ENCODE results near the gene USP34.

GRCh38 chr2:61144697-61145268 lies 326.1 kb downstream of the USP34 start:
- no peak for TF ChIP-seq ZFP30 (CRISPR knock-in tag; IDR thresholded peaks at IDR 0.05)
- no peak for TF ChIP-seq ZFP3 (CRISPR knock-in tag; IDR thresholded peaks at IDR 0.05)
- TF ChIP-seq BACH2 (CRISPR knock-in tag; IDR thresholded peaks at IDR 0.05; ENCODE audit: borderline replicate concordance) = no peak
- no peak for TF ChIP-seq PPARA (CRISPR knock-in tag; IDR thresholded peaks at IDR 0.05; ENCODE audit: borderline replicate concordance)
- no peak for TF ChIP-seq PATZ1 (CRISPR knock-in tag; IDR thresholded peaks at IDR 0.05; ENCODE audit: borderline replicate concordance)
- TF ChIP-seq TOX (CRISPR knock-in tag; IDR thresholded peaks at IDR 0.05; ENCODE audit: borderline replicate concordance) = no peak
- TF ChIP-seq RARB (CRISPR knock-in tag; IDR thresholded peaks at IDR 0.05) = no peak
- TF ChIP-seq CSDC2 (CRISPR knock-in tag; IDR thresholded peaks at IDR 0.05) = no peak
- no peak for TF ChIP-seq OSR1 (CRISPR knock-in tag; IDR thresholded peaks at IDR 0.05)
- TF ChIP-seq ESRRG (CRISPR knock-in tag; IDR thresholded peaks at IDR 0.05) = no peak
- TF ChIP-seq CSRNP3 (CRISPR knock-in tag; IDR thresholded peaks at IDR 0.05) = no peak
- no peak for TF ChIP-seq ARNTL (CRISPR knock-in tag; IDR thresholded peaks at IDR 0.05; ENCODE audit: borderline replicate concordance, low read depth)
